MM.1S (cell line): ENCODE results near the gene RBM34.

Experiments used
- DNase-seq: peaks from one replicate; pipeline ENCODE4 v3.0.0-alpha.2; 2015
- H2AFZ ChIP-seq: fragments of 300-600 bp; sonication (generic); 2 replicates; pipeline ENCODE4 v1.6.0; 2016; ENCODE audit warnings: antibody characterized with exemption, low read length
- H3F3A ChIP-seq: fragments of 300-600 bp; sonication (generic); 2 replicates; pipeline ENCODE4 v1.6.1; 2016; ENCODE audit warnings: mild to moderate bottlenecking, antibody characterized with exemption, low read length, moderate library complexity, mixed read lengths; ENCODE audit not compliant: insufficient read depth
- H3K27ac ChIP-seq: fragments of 300-600 bp; sonication (generic); 2 replicates; pipeline ENCODE4 v1.5.1; 2016; ENCODE audit warnings: mild to moderate bottlenecking, low read length
- H3K27me3 ChIP-seq: fragments of 300-600 bp; sonication (generic); replicated peaks from 2 replicates; pipeline ENCODE4 v1.6.0; 2016; ENCODE audit warnings: low read length; ENCODE audit not compliant: insufficient read depth
- H3K36me3 ChIP-seq: fragments of 300-600 bp; sonication (generic); replicated peaks from 2 replicates; pipeline ENCODE4 v1.6.1; 2016; ENCODE audit warnings: mild to moderate bottlenecking, low read length, mixed read lengths; ENCODE audit not compliant: insufficient read depth
- H3K4me1 ChIP-seq: fragments of 300-600 bp; sonication (generic); 2 replicates; pipeline ENCODE4 v1.6.1; 2016; ENCODE audit warnings: low read length, mixed read lengths
- H3K4me2 ChIP-seq: fragments of 300-600 bp; sonication (generic); 2 replicates; pipeline ENCODE4 v1.6.0; 2016; ENCODE audit warnings: low read depth, low read length
- H3K4me3 ChIP-seq: fragments of 300-600 bp; sonication (generic); 2 replicates; pipeline ENCODE4 v1.5.1; 2016; ENCODE audit warnings: low read length, mixed read lengths
- H3K79me2 ChIP-seq: fragments of 300-600 bp; sonication (generic); 2 replicates; pipeline ENCODE4 v1.6.1; 2016; ENCODE audit warnings: mixed run types, low read length, mixed read lengths
- H3K9ac ChIP-seq: fragments of 300-600 bp; sonication (generic); 2 replicates; pipeline ENCODE4 v1.6.1; 2016; ENCODE audit warnings: low read length, mixed read lengths
- H3K9me2 ChIP-seq: fragments of 300-600 bp; sonication (generic); replicated peaks from 2 replicates; pipeline ENCODE4 v1.6.1; 2016; ENCODE audit warnings: mild to moderate bottlenecking, low read length, mixed read lengths; ENCODE audit not compliant: insufficient read depth
- H3K9me3 ChIP-seq: fragments of 300-600 bp; sonication (generic); replicated peaks from 2 replicates; pipeline ENCODE4 v1.6.1; 2016; ENCODE audit warnings: mild to moderate bottlenecking, low read length, mixed read lengths; ENCODE audit not compliant: insufficient read depth
- H4K20me1 ChIP-seq: fragments of 300-600 bp; sonication (generic); 2 replicates; pipeline ENCODE4 v1.6.1; 2016; ENCODE audit warnings: mild to moderate bottlenecking, low read length, moderate library complexity, mixed read lengths; ENCODE audit not compliant: insufficient read depth
- CTCF ChIP-seq: fragments of 300-600 bp; sonication (generic); IDR thresholded peaks from 2 replicates; pipeline ENCODE4 v1.5.1; 2016; ENCODE audit warnings: antibody characterized with exemption, low read length, mixed read lengths
- EZH2 ChIP-seq: fragments of 300-600 bp; sonication (generic); optimal IDR thresholded peaks from 2 replicates; pipeline ENCODE3; 2017; ENCODE audit warnings: low read depth, mild to moderate bottlenecking, antibody characterized with exemption, low read length, mixed read lengths
- EZH2phosphoT487 ChIP-seq: fragments of 300-600 bp; sonication (generic); IDR thresholded peaks from 2 replicates; pipeline ENCODE4 v1.6.1; 2018; ENCODE audit warnings: antibody characterized with exemption, low read length

RBM34 gene

GRCh38 chr1:235160957-235161684 is at the start of gene RBM34:
Gene RBM34 (minus strand): TSS chr1:235161250. CDS start chr1:235161226, 24 bp downstream.
- H3K79me2 ChIP-seq = peaks cover 46% of the 10 kb centered on the region
- peak within 1 kb of the TSS; percentile 63 for H3K27ac ChIP-seq
- H3F3A ChIP-seq = 0 out of 2 replicates have a peak, but pooled peaks cover 8% of the 10 kb centered on the region
- no peaks in the 10 kb centered on the region for H4K20me1 ChIP-seq
- no peaks in the 10 kb centered on the region for H3K27me3 ChIP-seq
- DNase-seq = peak; percentile 92
- H3K9ac ChIP-seq = peak within 1 kb of the TSS; percentile 77
- TF ChIP-seq CTCF (peak; percentile 18; the same call in 1 of the 2 replicates), EZH2phosphoT487 (no peak), EZH2 (no peak)
- H3K4me2 ChIP-seq = peak within 1 kb of the TSS; percentile 69
- peak within 1 kb of the TSS; percentile 82 for H3K4me3 ChIP-seq
- H2AFZ ChIP-seq = peak within 1 kb of the TSS; percentile 77
- no peaks in the 10 kb centered on the region for H3K9me2 ChIP-seq
- 0 out of 2 replicates have a peak, but pooled peaks cover 3% of the 10 kb centered on the region for H3K36me3 ChIP-seq
- H3K4me1 ChIP-seq = peaks cover 8% of the 10 kb centered on the region; the same call in 1 of the 2 replicates
- H3K9me3 ChIP-seq = no peaks in the 10 kb centered on the region

- Histone ChIP-seq H3K79me2 (no peaks in the 10 kb centered on the region), H3K27ac (no peak overlapping the region), H3K9ac (no peak overlapping the region), H3K36me3 (no peaks in the 10 kb centered on the region), H3K4me1 (peaks cover 7% of the 10 kb centered on the region), H3K4me2 (no peak overlapping the region), H3K4me3 (no peak overlapping the region), H4K20me1 (no peaks in the 10 kb centered on the region), H3F3A (no peaks in the 10 kb centered on the region), H3K9me2 (no peaks in the 10 kb centered on the region), H3K9me3 (no peaks in the 10 kb centered on the region), H3K27me3 (no peaks in the 10 kb centered on the region), H2AFZ (no peak overlapping the region)
- no peak for TF ChIP-seq CTCF
- TF ChIP-seq EZH2 = no peak
- no peak for TF ChIP-seq EZH2phosphoT487
- DNase-seq = peak; percentile 60
These were observed 46.1 kb upstream of the RBM34 start for GRCh38 chr1:235207209-235207565.

- no peaks in the 10 kb centered on the region for H3K36me3 ChIP-seq
- H3K4me1 ChIP-seq = peaks cover 7% of the 10 kb centered on the region
- H3K9me3 ChIP-seq = no peaks in the 10 kb centered on the region
- no peaks in the 10 kb centered on the region for H4K20me1 ChIP-seq
- H3K27ac ChIP-seq = no peak overlapping the region
- TF ChIP-seq CTCF = no peak
- no peak for TF ChIP-seq EZH2phosphoT487
- no peak overlapping the region for H3K4me2 ChIP-seq
- H2AFZ ChIP-seq = no peak overlapping the region
- H3K4me3 ChIP-seq = no peak overlapping the region
- no peaks in the 10 kb centered on the region for H3F3A ChIP-seq
- no peaks in the 10 kb centered on the region for H3K9me2 ChIP-seq
- DNase-seq = no peak
- no peaks in the 10 kb centered on the region for H3K79me2 ChIP-seq
- no peaks in the 10 kb centered on the region for H3K27me3 ChIP-seq
- no peak overlapping the region for H3K9ac ChIP-seq
These were observed 45.6 kb upstream of the RBM34 start for GRCh38 chr1:235206533-235207208.
